Neural cell (in vitro differentiated cells): ENCODE results near the gene PDS5A.

ENCODE experiments used
- CTCF ChIP-seq: fragments of 450-650 bp; IDR thresholded peaks from 2 replicates; pipeline ENCODE4 v1.5.1; 2014; ENCODE audit warnings: antibody characterized with exemption, mild to moderate bottlenecking, moderate library complexity; ENCODE audit not compliant: poor library complexity, severe bottlenecking
- EP300 ChIP-seq: fragments of 450-650 bp; conservative IDR thresholded peaks from 2 replicates; pipeline ENCODE4 v1.6.1; 2014; ENCODE audit warnings: antibody characterized with exemption, mild to moderate bottlenecking, moderate library complexity; ENCODE audit not compliant: poor library complexity, severe bottlenecking
- RAD21 ChIP-seq: fragments of 450-650 bp; conservative IDR thresholded peaks from 2 replicates; pipeline ENCODE4 v1.6.1; 2014; ENCODE audit warnings: antibody characterized with exemption, mild to moderate bottlenecking, moderate library complexity
- TAF1 ChIP-seq: IDR thresholded peaks from 2 replicates; pipeline ENCODE4 v1.6.1; 2012; ENCODE audit warnings: low read depth

DNA sequence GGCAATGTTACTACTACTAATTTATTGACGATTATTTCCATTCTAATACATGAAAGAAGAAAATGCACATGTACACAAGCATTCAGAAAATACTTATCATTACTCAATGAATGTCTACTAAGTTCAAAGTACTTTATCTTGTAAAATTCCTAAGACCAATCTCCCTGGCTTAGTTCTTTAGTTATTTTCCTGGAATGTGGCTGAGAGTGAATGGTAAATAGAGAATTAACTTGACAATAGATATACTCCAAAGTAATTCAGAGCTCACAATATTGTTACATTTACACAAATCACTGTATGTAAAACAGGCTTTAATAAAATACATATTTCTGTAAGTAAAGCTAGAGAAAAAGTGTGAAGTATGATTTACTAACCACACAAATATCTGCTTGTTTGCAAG is 79.7 kb downstream of the PDS5A start:
- no peak for TF ChIP-seq CTCF
- TF ChIP-seq TAF1, result no peak
- TF ChIP-seq RAD21, result no peak
- TF ChIP-seq EP300, result no peak
